GM21447 (cell line): ENCODE measurements around the gene CSMD2.

Experiments used
- ATAC-seq: cut with Tn5 transposase; IDR thresholded peaks from one replicate; pipeline ENCODE4 v1.9.1; 2021; ENCODE audit not compliant: unreplicated experiment

CSMD2 gene

DNA sequence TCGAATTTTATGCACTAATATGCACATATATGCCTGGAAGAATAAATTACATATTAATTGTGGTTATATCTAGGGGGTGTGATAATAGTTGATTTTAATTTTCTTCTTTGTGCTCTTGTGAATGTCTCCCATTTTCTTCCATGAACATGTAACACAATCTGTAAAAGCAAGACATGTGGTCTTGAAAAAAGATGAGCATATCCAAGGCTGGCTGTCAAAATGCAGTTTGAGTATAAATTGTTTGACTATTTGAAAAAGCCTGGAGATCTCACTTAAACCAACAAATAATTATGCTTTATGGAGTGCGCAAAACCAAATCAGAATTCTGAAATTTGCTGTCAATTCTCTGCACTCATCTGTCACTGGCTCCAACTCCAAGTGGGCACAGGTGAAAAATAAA is 157.3 kb downstream of the CSMD2 start:
- no peak for ATAC-seq

DNA sequence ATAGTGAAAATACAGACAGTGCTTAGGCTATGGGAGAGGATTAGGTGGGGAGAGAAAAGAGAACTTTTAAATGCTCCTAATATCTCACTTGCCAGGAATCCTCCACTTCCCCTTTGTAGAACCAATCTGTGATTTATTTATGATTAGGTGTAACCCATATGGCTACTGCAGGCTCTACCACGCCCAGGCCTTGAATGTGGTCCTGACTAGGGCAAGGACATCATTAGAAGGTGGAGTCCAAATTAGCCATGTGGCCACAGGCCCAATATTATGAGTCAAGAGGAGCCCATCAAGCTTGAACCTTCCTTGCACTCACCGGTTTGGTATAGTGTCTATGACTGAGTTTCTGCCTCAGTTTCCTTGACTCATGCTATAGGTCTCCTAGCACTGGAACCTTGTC is 159.7 kb downstream of the CSMD2 start:
- no peak for ATAC-seq

DNA sequence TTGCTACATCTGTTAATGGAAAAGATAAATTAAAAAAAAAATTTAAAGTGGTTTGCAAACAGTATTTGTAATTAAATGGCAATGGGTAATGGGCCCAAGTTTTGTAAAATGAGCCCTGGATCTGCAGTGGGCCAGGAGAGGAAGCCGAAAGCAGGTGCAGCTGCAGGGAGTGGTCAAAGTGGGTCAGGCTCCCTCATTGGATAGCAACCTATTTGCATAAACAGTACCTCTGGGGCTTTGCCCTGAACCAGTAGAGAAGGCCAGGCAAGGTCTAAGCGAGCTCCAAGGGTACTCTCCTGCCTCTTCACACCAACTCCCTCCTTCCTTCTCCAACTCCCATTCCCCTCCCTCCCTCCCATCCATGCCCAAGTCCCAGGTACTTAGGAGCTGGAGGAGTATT is 162.2 kb downstream of the CSMD2 start:
- ATAC-seq, result no peak

- no peak for ATAC-seq
Observed at GRCh38 chr1:33997127-33998036, 167.6 kb downstream of the CSMD2 start.

GRCh38 chr1:33996281-33996680 is 168.7 kb downstream of the CSMD2 start:
- no peak for ATAC-seq

GRCh38 chr1:33993301-33993700 is 171.7 kb downstream of the CSMD2 start:
- ATAC-seq, result no peak

- ATAC-seq, result no peak
Observed at GRCh38 chr1:33990281-33990680, 174.7 kb downstream of the CSMD2 start.

DNA sequence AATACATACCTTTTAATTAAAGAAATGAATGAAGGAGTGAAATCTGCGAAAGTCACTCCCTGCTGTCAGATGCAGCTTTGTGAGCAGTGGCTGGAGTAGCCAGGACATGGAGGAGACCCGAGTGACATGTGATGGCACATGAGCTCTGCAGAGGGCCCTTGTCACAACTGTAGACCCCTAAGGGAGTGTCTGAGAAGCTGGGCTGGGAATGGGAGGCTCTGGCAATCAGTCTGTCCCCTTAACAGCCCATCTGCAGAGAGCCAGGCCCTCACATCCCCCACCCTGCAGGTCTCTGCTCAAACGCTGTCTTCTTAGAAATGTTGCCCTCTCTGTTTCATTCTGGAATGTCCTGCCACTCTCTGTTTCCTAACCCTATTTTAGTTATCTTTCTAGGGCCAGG is 176.9 kb downstream of the CSMD2 start:
- no peak for ATAC-seq

DNA sequence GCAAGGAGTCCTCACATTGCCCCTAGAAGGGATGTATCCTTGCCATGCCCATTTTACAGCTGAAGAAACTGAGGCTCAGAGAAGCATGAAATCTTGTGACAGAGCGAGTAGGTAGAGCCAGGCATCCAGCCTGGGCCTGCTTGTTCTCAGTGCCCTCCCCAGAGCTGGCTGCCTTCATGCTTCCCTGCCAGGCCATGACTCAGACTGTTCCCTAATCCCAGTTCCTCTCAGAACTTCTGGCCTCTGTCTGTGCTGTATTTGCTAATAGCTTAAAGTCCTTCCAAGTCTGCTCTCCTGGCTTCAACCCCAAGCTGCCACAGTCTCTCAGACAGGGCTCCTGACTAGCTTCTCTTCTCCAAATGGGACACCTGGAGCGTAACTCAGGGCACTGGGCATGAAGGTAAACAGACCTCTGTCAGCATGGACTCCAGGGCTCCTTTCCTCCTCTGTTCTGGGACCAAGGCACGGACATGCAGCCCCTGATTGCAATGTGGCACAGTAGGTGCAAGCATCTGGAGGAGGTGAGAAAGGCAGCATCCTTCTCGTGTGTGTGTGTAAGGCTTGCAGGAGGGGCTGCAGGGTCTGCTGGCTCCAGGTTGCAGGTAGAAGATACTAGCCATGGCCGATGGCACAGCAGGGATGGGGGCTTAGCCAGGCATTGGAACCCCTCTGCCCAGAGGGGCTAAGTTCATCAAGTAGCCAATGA is 178.5 kb downstream of the CSMD2 start:
- ATAC-seq, result no peak

DNA sequence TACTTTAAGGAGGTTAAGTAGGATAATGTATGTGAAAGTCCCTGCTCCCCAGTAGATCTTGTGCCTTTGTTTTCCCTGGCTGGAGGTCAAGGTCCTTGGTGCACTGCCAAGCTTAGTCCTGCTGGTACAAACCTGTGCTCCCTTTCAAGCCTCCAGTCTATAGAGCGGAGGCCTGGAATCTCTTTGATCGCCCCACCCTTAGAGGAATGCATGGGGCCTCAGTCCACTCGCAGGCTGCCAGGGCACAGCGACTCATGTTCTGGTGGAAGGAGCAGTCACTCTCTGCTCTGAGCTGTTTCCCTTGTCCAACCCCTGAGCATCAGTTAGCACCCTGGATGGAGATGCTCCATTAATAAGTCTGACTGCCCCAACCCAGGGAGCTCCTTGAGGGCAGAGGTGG is 179.4 kb downstream of the CSMD2 start:
- no peak for ATAC-seq

GRCh38 chr1:33984906-33985565 is 180.0 kb downstream of the CSMD2 start:
- no peak for ATAC-seq

DNA sequence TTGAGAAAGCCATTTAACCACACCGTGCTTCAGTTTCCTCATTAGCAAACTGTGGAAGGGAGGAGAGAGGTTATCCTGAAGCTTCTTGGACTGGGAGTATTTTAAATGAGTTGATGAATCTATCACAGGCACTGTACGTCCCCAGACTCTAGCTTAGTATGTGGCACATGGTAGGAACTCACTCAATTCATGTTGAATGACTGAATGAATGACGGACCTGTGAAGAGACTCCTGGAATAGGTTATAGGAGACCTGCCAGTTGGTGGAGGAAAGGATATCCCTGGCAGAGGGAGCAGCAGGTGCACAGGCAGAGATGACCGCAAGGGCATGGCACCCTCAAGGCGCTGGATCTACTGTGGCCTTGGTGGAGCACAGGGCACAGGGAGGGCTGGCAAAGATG is 182.6 kb downstream of the CSMD2 start:
- no peak for ATAC-seq

DNA sequence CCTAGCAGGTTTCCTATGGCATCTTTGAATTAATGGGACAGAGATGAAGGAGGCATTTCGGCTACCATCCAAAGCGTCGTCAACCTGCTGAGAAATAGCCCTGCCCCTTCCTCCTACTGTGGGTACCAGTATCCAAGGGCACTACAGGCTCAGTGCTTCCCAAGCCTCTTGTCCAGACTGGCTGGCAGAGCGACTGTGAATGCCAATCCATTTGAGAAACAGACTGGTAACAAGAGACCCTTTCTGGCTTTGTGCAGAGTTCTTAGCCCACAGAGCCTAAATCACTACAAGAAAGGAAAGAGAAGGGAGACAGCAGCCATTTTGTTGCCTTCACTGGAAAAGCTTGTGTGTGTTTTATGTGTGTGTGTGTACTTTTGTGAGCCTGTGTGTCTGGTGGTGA is 185.7 kb downstream of the CSMD2 start:
- ATAC-seq, result no peak

DNA sequence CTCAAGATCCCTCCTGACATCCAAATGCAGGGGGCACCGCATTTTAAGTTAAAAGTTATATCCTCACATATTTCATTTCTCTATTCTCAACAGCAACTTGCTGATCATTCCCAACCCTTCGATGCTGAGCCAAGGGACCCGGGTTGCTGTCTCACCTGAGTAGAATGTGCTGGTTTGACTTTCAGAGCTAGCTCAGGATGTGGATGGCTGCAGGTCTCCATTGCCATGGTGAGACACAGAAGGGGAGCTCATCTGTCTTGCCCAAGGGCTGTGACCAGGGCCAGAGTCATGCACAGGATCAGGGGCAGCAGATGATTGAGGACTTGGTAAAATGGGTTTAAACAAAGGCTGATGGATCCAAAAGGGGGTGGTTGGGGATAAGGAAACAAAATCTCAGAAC is 189.1 kb downstream of the CSMD2 start:
- no peak for ATAC-seq

DNA sequence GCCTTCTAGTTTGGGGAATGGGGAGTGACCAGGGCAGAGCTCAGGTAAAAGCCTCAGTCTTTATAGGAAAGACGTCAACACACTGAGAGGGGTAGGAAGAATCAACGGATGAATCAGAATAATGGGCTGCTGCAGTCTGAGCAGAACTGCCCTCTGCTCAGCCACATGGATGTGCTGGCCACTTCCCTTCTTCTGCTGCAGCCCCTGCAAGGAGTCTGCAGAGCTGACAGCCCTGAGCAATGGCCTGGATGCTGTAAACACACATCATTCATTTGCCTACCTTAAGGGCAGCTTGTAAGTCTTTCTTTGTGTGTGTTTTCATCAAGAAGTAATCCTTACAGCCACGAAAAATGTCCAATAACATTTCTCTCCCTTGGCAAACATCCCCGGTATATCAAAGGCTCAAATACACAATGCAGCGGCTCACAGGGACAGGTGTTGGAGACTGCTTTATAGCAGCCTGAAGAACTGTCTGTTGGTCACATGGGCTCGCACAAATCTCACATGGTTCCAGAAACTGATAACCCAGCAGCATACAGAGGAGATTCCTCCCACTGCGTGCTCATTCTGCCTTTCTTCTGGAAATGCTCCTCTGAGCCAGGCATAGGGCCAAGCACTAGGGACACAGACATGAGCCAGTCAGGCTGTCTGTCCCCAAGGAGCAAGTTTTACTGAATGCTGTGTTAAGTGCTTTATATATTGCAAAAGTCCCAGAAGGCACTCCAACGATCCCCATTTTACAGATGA is 191.1 kb downstream of the CSMD2 start:
- no peak for ATAC-seq

- no peak for ATAC-seq
Observed at GRCh38 chr1:33972676-33973395, 192.2 kb downstream of the CSMD2 start.

DNA sequence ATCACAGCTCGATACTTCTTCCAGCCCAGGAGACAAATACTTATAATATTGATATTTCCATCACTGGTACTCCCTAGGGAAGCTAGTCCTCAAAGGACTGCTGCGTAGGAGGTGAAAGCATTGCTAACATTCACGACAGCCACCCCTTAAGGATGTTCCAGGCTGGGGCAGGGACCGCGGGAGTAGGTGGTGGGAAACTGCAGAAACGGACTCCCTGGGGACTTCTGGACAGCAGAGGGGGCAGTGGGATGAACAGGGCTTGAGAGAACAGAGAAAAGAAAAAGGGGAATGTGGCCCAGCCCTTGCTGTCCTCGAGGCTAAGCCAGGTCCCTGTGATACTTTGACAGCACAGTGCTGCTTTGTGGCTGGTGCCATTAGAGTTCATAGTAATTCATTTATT is 193.1 kb downstream of the CSMD2 start:
- no peak for ATAC-seq

DNA sequence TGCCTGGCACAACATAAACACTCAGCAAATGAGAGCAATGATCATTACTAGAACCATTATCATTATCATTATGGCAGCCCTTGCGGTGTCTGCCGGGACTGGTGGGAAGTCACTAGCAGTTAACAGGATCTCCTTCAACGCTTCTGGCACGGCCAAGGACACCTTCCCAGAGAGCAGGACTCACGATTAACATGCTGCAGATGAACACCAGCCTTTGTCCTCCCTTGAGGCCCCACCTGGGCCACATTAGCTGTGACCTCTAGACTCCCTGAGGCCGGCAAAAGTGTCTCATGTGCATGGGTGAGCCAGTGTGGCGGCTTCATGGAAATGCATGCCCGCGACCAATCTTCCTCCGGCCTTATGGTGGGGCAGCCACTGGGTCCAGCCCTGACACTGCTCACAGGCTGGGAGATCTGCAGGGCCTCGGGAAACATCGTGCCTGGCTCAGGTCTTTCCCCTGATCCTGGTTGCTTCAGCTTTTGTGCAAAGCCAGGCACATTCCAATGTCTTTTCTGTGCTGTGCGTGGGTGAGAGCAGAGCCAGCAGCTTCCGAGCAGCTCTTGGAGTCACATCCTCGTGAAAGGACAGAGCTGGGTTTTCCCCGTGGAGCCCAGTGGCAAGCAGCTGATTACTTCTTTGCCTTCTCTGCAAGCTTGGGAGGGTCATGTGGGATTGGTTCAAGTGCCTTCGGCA is 193.9 kb downstream of the CSMD2 start:
- no peak for ATAC-seq

GRCh38 chr1:33970148-33970825 is 194.7 kb downstream of the CSMD2 start:
- no peak for ATAC-seq
